NOMO-1 treated with dmso at 0.1 percent for 144 hours (cell line): Measurements from ENCODE around the gene ASPA.
"Not testable (repeated sequence)": the region's sequence is repeated elsewhere in the genome, so short reads cannot be mapped to it uniquely, and the experiment has no call there.

ENCODE experiments used
- DNase-seq: peaks from one replicate; lab custom pipeline; 2025; ENCODE audit not compliant: unreplicated experiment; lab: John Stamatoyannopoulos, UW

ASPA gene

GRCh38 chr17:3475812-3476610 is at the start of gene ASPA:
Gene ASPA (plus strand): TSS chr17:3475997. CDS start chr17:3476160, 163 bp downstream.
- DNase-seq = no peak

GRCh38 chr17:3433215-3433614 is 42.6 kb upstream of the ASPA start:
- DNase-seq = peak; percentile 3

GRCh38 chr17:3433741-3434140 is 42.1 kb upstream of the ASPA start, which contains the start of gene OR1E2:
Gene OR1E2 (minus strand): TSS chr17:3433841. CDS start chr17:3433841, 0 bp downstream.
- no peak for DNase-seq

GRCh38 chr17:3438368-3438767 is 37.4 kb upstream of the ASPA start:
- DNase-seq = no peak

- no peak for DNase-seq
Measured at GRCh38 chr17:3440451-3440850, 35.3 kb upstream of the ASPA start.

- DNase-seq = no peak
Measured at GRCh38 chr17:3447625-3448024, 28.2 kb upstream of the ASPA start.

GRCh38 chr17:3448059-3448665 is 27.6 kb upstream of the ASPA start:
- no peak for DNase-seq

- not testable (repeated sequence) for DNase-seq
Measured at GRCh38 chr17:3466355-3466754, 9.4 kb upstream of the ASPA start.

- DNase-seq = no peak
Measured at GRCh38 chr17:3469529-3469928, 6.3 kb upstream of the ASPA start.

- DNase-seq = no peak
Measured at GRCh38 chr17:3471599-3471998, 4.2 kb upstream of the ASPA start, which contains the start of gene SPATA22. Gene SPATA22 (minus strand): TSS chr17:3471819. CDS start chr17:3469325, 2,494 bp downstream.

GRCh38 chr17:3472137-3472536 is 3.7 kb upstream of the ASPA start:
- DNase-seq = no peak

- DNase-seq = no peak
Measured at GRCh38 chr17:3474212-3474611, 1.6 kb upstream of the ASPA start.

GRCh38 chr17:3475251-3475685 is 529 bp upstream of the ASPA start:
- no peak for DNase-seq

GRCh38 chr17:3479988-3480387 is 4.2 kb downstream of the ASPA start:
- no peak for DNase-seq

GRCh38 chr17:3482852-3483251 is 7.1 kb downstream of the ASPA start:
- DNase-seq = no peak

GRCh38 chr17:3485481-3486068 is 9.8 kb downstream of the ASPA start:
- DNase-seq = no peak

- DNase-seq = no peak
Measured at GRCh38 chr17:3497101-3497500, 21.3 kb downstream of the ASPA start.

GRCh38 chr17:3501344-3501743 is 25.5 kb downstream of the ASPA start:
- DNase-seq = no peak

- no peak for DNase-seq
Measured at GRCh38 chr17:3502466-3502865, 26.7 kb downstream of the ASPA start.

- DNase-seq = no peak
Measured at GRCh38 chr17:3503285-3503684, 27.5 kb downstream of the ASPA start.

- DNase-seq = no peak
Measured at GRCh38 chr17:3505008-3505407, 29.2 kb downstream of the ASPA start.

- no peak for DNase-seq
Measured at GRCh38 chr17:3506054-3506453, 30.3 kb downstream of the ASPA start.
